GM12864 (cell line): ENCODE measurements around the gene IL31RA.

ENCODE experiments used
- DNase-seq: peaks from one replicate; pipeline ENCODE4 v3.0.0-alpha.2; 2011; ENCODE audit warnings: low read depth
- H3K4me3 ChIP-seq: 2 replicates; pipeline ENCODE4 v1.5.1; 2011; ENCODE audit warnings: mild to moderate bottlenecking, low read depth, low read length, control low read depth
- TF ChIP-seq, protein P1 (sequence below): IDR thresholded peaks from 2 replicates; pipeline ENCODE4 v1.5.1; 2011; ENCODE audit warnings: low read depth, mild to moderate bottlenecking, moderate library complexity, low read length, control low read depth, inconsistent platforms; ENCODE audit errors: missing control alignments

The IL31RA gene

DNA sequence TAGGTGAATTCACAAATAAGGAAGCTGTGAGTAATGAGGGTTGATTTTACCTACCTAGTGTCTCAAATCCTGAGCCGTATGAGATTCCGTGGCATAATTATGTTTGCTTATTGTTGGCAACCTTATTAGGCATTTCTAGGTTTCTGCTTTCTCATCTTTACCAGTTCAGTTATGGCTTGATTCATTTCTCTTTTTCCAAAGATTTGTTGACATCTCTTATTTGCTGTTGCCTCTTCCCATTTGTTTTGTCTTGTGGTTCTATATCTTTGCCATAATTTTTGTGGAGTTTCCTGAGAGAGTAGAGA lies 470 bp downstream of the IL31RA start:
- no peak overlapping the region for H3K4me3 ChIP-seq
- TF ChIP-seq, protein P1, sequence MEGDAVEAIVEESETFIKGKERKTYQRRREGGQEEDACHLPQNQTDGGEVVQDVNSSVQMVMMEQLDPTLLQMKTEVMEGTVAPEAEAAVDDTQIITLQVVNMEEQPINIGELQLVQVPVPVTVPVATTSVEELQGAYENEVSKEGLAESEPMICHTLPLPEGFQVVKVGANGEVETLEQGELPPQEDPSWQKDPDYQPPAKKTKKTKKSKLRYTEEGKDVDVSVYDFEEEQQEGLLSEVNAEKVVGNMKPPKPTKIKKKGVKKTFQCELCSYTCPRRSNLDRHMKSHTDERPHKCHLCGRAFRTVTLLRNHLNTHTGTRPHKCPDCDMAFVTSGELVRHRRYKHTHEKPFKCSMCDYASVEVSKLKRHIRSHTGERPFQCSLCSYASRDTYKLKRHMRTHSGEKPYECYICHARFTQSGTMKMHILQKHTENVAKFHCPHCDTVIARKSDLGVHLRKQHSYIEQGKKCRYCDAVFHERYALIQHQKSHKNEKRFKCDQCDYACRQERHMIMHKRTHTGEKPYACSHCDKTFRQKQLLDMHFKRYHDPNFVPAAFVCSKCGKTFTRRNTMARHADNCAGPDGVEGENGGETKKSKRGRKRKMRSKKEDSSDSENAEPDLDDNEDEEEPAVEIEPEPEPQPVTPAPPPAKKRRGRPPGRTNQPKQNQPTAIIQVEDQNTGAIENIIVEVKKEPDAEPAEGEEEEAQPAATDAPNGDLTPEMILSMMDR, result no peak
- DNase-seq, result no peak

DNA sequence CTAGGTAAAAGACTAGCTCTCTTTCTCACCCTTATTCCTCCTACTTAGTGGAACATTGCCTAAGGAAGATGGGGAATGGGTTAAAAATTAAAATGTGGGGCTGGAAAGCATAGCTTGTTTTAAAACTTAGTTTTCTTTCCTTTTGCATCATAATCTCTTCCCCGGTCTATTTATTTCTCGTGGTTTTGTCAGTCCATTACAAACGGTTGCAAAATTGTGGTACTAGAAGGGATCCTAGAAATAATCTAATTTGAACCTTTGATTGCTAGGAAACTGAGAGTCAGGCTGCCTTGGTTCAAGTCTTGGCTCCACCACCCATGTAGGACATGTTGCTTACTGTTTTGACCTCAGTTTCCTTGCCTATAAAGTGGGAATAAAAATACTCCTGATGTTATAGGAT lies 1.3 kb downstream of the IL31RA start:
- no peak for DNase-seq
- TF ChIP-seq, protein P1, result no peak
- H3K4me3 ChIP-seq, result no peak overlapping the region

DNA sequence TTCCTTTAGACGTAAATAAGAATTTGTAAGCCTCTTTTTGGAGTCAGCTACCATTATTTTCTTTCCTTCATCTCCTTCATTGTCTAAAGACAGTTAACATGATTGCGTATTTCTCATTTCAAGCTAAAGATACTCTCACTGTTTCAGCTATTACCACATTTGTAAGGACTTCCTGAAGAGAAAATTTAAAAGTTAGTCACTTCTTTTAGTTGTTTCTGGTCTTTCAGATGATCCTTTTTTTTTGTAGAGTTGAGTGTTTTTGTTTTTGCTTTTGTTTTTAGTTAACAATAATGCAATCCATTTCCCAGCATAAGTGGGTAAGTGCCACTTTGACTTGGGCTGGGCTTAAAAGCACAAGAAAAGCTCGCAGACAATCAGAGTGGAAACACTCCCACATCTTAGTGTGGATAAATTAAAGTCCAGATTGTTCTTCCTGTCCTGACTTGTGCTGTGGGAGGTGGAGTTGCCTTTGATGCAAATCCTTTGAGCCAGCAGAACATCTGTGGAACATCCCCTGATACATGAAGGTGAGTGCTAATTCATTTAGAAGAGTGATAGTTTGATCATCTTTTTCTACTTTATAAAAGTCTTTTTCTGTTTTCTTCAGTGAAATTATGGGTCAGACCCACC lies 2.0 kb downstream of the IL31RA start:
- TF ChIP-seq, protein P1, result no peak
- no peak overlapping the region for H3K4me3 ChIP-seq
- no peak for DNase-seq

DNA sequence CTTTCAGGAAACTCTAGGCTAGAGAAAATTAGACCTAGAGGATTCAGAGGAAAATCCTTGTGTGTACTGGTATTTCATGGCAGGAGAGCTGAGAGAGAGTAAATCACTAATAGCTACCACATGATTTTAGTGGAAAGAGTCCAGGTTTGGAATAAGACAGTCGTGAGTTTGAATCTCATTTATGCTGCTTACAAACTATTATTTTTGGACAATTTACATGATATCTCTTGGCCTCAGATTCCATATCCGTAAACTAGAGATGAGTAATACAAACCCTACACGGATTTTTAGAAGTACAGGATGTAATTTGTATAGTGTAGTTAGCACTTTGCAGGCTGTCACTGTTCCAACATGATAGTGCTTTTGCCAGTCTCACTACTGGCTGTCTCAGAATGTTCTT lies 2.7 kb downstream of the IL31RA start:
- TF ChIP-seq, protein P1, result no peak
- H3K4me3 ChIP-seq, result no peak overlapping the region
- DNase-seq, result no peak

DNA sequence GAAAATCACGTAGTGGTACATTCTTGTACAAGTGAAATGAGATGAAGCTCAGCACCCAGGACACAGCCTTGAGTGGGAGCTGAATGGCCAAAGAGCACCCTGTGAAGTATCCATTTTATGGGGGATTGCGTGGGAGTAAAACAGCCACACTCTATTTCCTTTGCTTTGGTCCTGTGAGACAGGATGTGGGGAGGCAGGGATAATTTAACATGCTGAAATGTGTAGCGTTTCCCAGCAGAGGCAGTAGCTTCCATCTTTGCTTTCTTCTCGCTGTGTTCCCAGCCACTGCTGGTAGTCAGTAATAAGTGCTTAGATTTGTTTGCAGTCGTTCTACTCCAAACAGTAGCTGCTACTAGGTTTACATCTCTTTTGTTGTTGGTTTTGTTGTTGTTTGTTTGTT lies 4.4 kb downstream of the IL31RA start:
- H3K4me3 ChIP-seq, result no peak overlapping the region
- no peak for DNase-seq
- TF ChIP-seq, protein P1, result no peak

DNA sequence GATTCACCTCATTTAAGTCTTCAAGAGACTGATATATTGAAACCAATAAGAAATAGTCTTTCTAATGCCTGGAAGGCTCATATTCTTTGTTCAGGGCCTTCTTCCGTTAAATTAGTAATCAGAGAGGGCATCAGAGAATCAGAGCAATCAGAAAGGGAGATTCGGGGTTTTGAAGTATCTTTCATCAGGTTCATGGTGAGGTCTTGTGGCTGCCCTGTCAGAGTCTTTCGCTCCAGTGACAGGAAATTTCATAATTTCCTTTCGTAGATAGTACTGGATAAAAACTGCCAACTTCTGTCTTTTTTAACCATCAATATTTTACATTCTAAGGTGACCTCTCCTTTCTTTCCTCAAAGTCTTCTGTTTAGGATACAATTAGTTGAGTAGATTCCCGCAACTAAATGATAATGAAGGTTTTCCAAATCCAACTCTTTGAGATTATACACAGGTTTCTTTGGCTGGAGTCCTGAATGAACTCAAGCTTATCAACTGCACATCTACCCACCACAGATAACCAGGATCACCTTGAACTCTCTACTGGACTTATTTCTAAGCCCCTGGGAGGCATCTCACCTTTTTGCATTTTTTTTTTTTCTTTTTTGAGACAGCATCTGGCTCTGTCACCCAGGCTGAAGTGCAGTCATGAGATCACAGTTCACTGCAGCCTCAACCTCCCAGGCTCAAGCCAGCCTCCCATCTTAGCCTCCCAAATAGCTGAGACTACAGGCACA lies 5.5 kb downstream of the IL31RA start:
- TF ChIP-seq, protein P1, result no peak
- no peak overlapping the region for H3K4me3 ChIP-seq
- DNase-seq, result no peak

DNA sequence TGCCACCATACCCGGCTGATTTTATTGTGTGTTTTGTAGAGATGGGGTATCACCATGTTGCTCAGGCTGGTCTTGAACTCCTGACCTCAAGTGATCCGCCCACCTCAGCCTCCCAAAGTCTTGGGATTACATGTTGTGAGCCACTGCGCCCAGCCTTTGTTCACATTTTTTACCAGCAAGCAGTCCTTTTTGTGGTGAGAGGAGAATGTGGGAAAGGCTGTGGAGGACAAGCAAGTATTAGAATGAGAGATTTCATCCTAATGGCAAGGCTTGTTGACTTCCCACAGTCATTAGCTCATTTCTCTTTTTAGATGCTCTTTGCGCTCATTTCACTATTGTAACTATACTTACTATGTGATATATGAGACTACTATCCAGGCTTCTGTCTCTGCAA lies 6.1 kb downstream of the IL31RA start:
- TF ChIP-seq, protein P1, result no peak
- DNase-seq, result no peak

More for the DNA sequence above, 6.1 kb downstream of the IL31RA start:
- H3K4me3 ChIP-seq, result no peak overlapping the region
